ENCODE results near the gene DCK.
A peak's percentile ranks its signal among the peaks of the same experiment; 100 is the strongest.

DCK gene

DNA sequence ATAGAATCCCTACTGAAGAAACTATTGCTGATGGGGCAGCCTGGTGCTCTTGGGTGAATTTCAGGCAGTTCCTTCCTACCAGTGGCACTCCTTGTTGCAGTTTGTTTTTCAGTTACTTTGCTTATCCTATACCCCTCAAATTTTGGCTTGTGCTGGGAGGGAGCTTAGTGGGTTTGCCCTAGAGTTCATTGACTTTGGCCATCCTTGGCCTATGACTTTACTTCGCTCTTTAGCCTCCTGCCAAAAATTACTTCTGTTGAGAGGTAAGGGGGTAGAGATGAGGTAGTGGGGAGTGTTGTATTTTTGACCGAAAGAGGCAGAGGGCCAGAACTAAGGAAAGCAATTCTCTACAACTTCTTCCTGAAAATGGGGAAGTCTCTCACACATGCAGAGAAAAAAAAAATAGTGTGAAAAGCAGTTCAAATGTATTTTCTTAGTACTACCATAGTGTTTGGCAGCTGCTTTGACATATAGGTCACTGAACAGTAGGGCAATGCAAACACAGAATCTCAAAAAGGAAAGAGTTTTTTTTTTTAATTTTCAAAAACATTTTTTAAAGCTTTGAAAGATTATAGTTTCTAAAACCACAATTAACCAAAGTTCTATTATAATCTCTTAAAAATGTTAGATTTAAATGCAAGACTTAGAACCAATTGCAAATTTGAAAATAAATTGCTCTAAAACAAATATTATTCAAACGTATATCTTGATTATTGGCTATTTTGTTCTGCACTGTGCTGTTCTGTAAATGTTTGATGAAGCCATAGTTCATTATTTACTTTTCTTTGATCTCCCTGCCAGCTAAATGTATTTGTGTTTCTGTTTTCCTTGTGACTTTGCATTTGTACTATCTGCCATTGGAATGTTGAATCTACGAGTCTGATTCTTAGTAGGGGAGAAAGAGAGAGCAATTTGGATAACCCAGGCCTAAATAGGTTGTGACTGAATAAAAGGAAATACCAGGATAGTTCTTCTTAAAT is 73.6 kb downstream of the DCK start:
- WGBS, 2 donors (ENCODE audit: extremely low coverage in 2 of 2, insufficient read length in 2 of 2, insufficient replicate concordance in 1 of 2): no CpG with 5 or more reads among the region's 4 CpGs

DNA sequence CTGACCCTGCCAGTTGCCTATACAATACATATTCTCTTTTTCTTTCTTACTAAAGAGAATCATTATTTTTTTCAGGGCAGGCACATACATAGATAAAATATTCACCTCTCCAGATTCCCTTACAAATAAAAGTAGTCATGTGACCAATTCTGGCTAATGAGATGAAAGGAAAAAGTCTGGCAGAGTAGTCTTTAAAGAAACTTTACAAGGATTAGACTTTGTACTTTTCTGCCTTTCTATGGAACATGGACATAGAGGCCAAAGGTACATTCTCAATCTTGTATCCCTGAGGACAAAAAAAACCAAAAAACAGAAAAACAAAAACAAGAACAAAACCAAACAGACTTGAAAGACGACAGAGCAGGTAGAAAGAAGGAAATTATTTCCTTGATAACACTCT is 75.6 kb downstream of the DCK start:
- H2BK15ac ChIP-seq (ENCODE audit: low read length): no peak overlapping the region
- no peak overlapping the region for H3K4me2 ChIP-seq (ENCODE audit: insufficient read depth, low read length, poor library complexity, severe bottlenecking)

More for the DNA sequence above, 73.6 kb downstream of the DCK start:
- H3K27ac ChIP-seq (replicated peaks; ENCODE audit: low read length): no peak overlapping the region
- H2AK5ac ChIP-seq (ENCODE audit: low read depth, low read length): no peak overlapping the region
- no peaks in the 10 kb centered on the region for H3K36me3 ChIP-seq (replicated peaks in 1 of 2; ENCODE audit: control insufficient read depth in 2 of 2, insufficient read depth in 2 of 2, low read length in 2 of 2)
- H3K23ac ChIP-seq (ENCODE audit: low read depth, low read length, poor library complexity): no peak overlapping the region
- H3K9me3 ChIP-seq (replicated peaks in 1 of 2; ENCODE audit: control insufficient read depth in 2 of 2, insufficient read depth in 1 of 2, low read depth in 1 of 2, low read length in 2 of 2): no peaks in the 10 kb centered on the region
- H3K4me1 ChIP-seq (ENCODE audit: control insufficient read depth in 2 of 2, insufficient read depth in 1 of 2, low read depth in 1 of 2, low read length in 2 of 2): no peaks in the 10 kb centered on the region
- no peak overlapping the region for H2BK15ac ChIP-seq (ENCODE audit: low read length)
- H3K14ac ChIP-seq (ENCODE audit: low read length): no peak overlapping the region
- H3K4ac ChIP-seq (ENCODE audit: low read length): no peak overlapping the region
- H2BK5ac ChIP-seq (ENCODE audit: low read length): no peak overlapping the region
- H4K91ac ChIP-seq (ENCODE audit: low read depth, low read length, poor library complexity): no peak overlapping the region
- no peaks in the 10 kb centered on the region for H3K79me1 ChIP-seq (ENCODE audit: low read depth, low read length)
- no peak overlapping the region for H2BK12ac ChIP-seq (ENCODE audit: low read length)
- H3K9ac ChIP-seq (ENCODE audit: low read depth, low read length, poor library complexity): no peak overlapping the region
- H3K27me3 ChIP-seq (ENCODE audit: control insufficient read depth in 3 of 3, insufficient read depth in 3 of 3, low read depth in 1 of 3, low read length in 3 of 3): no peaks in the 10 kb centered on the region
- H4K8ac ChIP-seq (ENCODE audit: low read depth, low read length): no peak overlapping the region
- no peak overlapping the region for H3K18ac ChIP-seq (ENCODE audit: low read length)
- no peak for DNase-seq (ENCODE audit: low spot score)
- H2BK120ac ChIP-seq (ENCODE audit: low read depth, low read length): no peak overlapping the region
- no peak overlapping the region for H3K4me3 ChIP-seq (ENCODE audit: low read length in 2 of 2)
- H3K4me2 ChIP-seq (ENCODE audit: insufficient read depth, low read length, poor library complexity, severe bottlenecking): no peak overlapping the region
- no peak overlapping the region for H2AFZ ChIP-seq (ENCODE audit: low read length)

DNA sequence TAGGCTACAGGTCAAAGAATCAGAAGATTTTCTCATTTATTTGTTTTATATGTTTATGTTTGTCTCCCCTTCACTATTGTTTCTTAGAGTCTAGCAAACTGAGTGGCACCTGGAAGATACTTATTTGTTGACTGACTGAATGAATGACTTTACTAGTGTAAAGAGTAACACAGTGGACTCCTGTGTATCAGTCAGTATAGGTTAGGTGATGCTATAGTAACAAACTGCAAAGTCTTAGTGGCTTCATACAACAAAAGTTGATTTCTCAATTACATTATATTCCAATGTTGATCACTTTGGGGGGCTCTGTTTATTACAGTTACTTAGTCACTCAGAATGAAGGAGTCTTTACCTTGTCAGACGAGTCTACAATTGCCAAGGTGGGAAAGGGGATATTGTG is 76.6 kb downstream of the DCK start:
- Histone ChIP-seq H2BK5ac (ENCODE audit: low read length) (no peak overlapping the region), H3K36me3 (replicated peaks in 1 of 2; ENCODE audit: control insufficient read depth in 2 of 2, insufficient read depth in 2 of 2, low read length in 2 of 2) (no peaks in the 10 kb centered on the region), H3K27ac (replicated peaks; ENCODE audit: low read length) (no peak overlapping the region), H3K4me2 (ENCODE audit: insufficient read depth, low read length, poor library complexity, severe bottlenecking) (no peak overlapping the region), H2BK120ac (ENCODE audit: low read depth, low read length) (no peak overlapping the region), H3K4ac (ENCODE audit: low read length) (no peak overlapping the region), H3K27me3 (ENCODE audit: control insufficient read depth in 3 of 3, insufficient read depth in 3 of 3, low read depth in 1 of 3, low read length in 3 of 3) (no peaks in the 10 kb centered on the region), H2AFZ (ENCODE audit: low read length) (no peak overlapping the region), H2AK5ac (ENCODE audit: low read depth, low read length) (no peak overlapping the region), H2BK12ac (ENCODE audit: low read length) (no peak overlapping the region), H3K23ac (ENCODE audit: low read depth, low read length, poor library complexity) (no peak overlapping the region), H3K4me3 (ENCODE audit: low read length in 2 of 2) (no peak overlapping the region), H3K4me1 (ENCODE audit: control insufficient read depth in 2 of 2, insufficient read depth in 1 of 2, low read depth in 1 of 2, low read length in 2 of 2) (peaks cover 0 to 4% of the 10 kb centered on the region in 2 donors), H3K79me1 (ENCODE audit: low read depth, low read length) (no peaks in the 10 kb centered on the region), H2BK15ac (ENCODE audit: low read length) (no peak overlapping the region), H3K9ac (ENCODE audit: low read depth, low read length, poor library complexity) (no peak overlapping the region), H3K18ac (ENCODE audit: low read length) (no peak overlapping the region), H4K91ac (ENCODE audit: low read depth, low read length, poor library complexity) (no peak overlapping the region), H3K14ac (ENCODE audit: low read length) (no peak overlapping the region), H3K9me3 (replicated peaks in 1 of 2; ENCODE audit: control insufficient read depth in 2 of 2, insufficient read depth in 1 of 2, low read depth in 1 of 2, low read length in 2 of 2) (no peaks in the 10 kb centered on the region), H4K8ac (ENCODE audit: low read depth, low read length) (no peak overlapping the region)
- WGBS, 2 donors (ENCODE audit: extremely low coverage in 2 of 2, insufficient read length in 2 of 2, insufficient replicate concordance in 1 of 2): no CpG with 5 or more reads among the region's 1 CpG
- no peak for DNase-seq (ENCODE audit: low spot score)

More for the DNA sequence above, 75.6 kb downstream of the DCK start:
- H3K4me3 ChIP-seq (ENCODE audit: low read length in 2 of 2): no peak overlapping the region
- H2AK5ac ChIP-seq (ENCODE audit: low read depth, low read length): no peak overlapping the region
- no peak overlapping the region for H3K27ac ChIP-seq (replicated peaks; ENCODE audit: low read length)
- no peak overlapping the region for H3K14ac ChIP-seq (ENCODE audit: low read length)
- H4K91ac ChIP-seq (ENCODE audit: low read depth, low read length, poor library complexity): no peak overlapping the region
- no peak for DNase-seq (ENCODE audit: low spot score)
- H2AFZ ChIP-seq (ENCODE audit: low read length): no peak overlapping the region
- H4K8ac ChIP-seq (ENCODE audit: low read depth, low read length): no peak overlapping the region
- H2BK12ac ChIP-seq (ENCODE audit: low read length): no peak overlapping the region
- H3K27me3 ChIP-seq (ENCODE audit: control insufficient read depth in 3 of 3, insufficient read depth in 3 of 3, low read depth in 1 of 3, low read length in 3 of 3): no peaks in the 10 kb centered on the region
- no CpG with 5 or more reads among the region's 1 CpG for WGBS, 2 donors (ENCODE audit: extremely low coverage in 2 of 2, insufficient read length in 2 of 2, insufficient replicate concordance in 1 of 2)
- H2BK5ac ChIP-seq (ENCODE audit: low read length): no peak overlapping the region
- H3K4me1 ChIP-seq (ENCODE audit: control insufficient read depth in 2 of 2, insufficient read depth in 1 of 2, low read depth in 1 of 2, low read length in 2 of 2): no peaks in the 10 kb centered on the region
- H3K4ac ChIP-seq (ENCODE audit: low read length): no peak overlapping the region
- no peak overlapping the region for H3K23ac ChIP-seq (ENCODE audit: low read depth, low read length, poor library complexity)
- H3K79me1 ChIP-seq (ENCODE audit: low read depth, low read length): no peaks in the 10 kb centered on the region
- H2BK120ac ChIP-seq (ENCODE audit: low read depth, low read length): no peak overlapping the region
- no peaks in the 10 kb centered on the region for H3K9me3 ChIP-seq (replicated peaks in 1 of 2; ENCODE audit: control insufficient read depth in 2 of 2, insufficient read depth in 1 of 2, low read depth in 1 of 2, low read length in 2 of 2)
- H3K36me3 ChIP-seq (replicated peaks in 1 of 2; ENCODE audit: control insufficient read depth in 2 of 2, insufficient read depth in 2 of 2, low read length in 2 of 2): no peaks in the 10 kb centered on the region
- H3K18ac ChIP-seq (ENCODE audit: low read length): no peak overlapping the region
- H3K9ac ChIP-seq (ENCODE audit: low read depth, low read length, poor library complexity): no peak overlapping the region

DNA sequence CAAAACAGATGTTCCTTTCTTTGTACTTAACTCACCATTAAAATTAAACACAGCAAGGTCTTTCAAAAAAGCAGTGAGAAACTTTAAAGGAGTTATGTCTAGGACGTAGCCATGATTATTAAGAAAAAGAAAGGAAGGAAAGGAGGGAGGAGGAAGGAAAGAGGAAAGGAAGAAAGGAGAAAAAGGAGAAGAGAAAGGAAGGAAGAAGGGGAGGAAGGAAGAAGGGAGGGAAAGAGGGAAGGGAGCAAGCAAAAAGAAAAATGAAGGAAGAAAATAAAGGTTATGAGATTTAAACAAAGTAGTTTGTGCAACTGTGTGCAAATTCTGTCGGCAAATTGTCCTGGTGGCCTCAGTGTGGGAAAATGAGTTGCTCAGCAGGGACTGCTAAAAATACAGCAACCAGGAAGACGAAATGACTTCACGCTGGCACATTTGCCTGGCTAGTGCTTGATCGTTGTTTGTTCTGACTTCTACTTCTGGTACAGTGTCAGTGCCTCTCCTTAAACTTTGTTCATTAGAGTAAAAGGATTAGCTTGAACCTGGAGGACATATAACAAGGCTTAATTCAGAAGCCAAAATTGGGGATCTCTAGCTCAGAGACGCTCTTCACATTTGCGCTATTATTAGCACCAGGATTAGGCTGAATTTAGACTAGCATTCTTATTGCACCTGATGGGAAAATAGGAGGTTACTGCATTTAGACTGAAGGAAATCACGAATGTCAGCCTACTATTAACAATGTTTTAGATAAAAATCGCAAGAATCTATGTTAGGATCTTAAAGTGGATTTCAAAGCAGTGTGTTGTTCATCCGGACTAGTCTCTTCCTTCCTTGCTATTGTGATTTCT is 81.2 kb downstream of the DCK start:
- Histone ChIP-seq H4K91ac (ENCODE audit: low read depth, low read length, poor library complexity) (no peak overlapping the region), H3K79me1 (ENCODE audit: low read depth, low read length) (no peaks in the 10 kb centered on the region), H2BK120ac (ENCODE audit: low read depth, low read length) (no peak overlapping the region), H3K4ac (ENCODE audit: low read length) (no peak overlapping the region), H3K14ac (ENCODE audit: low read length) (no peak overlapping the region), H2AK5ac (ENCODE audit: low read depth, low read length) (no peak overlapping the region), H2BK5ac (ENCODE audit: low read length) (no peak overlapping the region), H3K9me3 (replicated peaks in 1 of 2; ENCODE audit: control insufficient read depth in 2 of 2, insufficient read depth in 1 of 2, low read depth in 1 of 2, low read length in 2 of 2) (no peaks in the 10 kb centered on the region), H2BK15ac (ENCODE audit: low read length) (no peak overlapping the region), H3K4me3 (ENCODE audit: low read length in 2 of 2) (no peak overlapping the region), H3K27ac (replicated peaks; ENCODE audit: low read length) (no peak overlapping the region), H3K36me3 (replicated peaks in 1 of 2; ENCODE audit: control insufficient read depth in 2 of 2, insufficient read depth in 2 of 2, low read length in 2 of 2) (no peaks in the 10 kb centered on the region), H3K9ac (ENCODE audit: low read depth, low read length, poor library complexity) (no peak overlapping the region), H3K4me1 (ENCODE audit: control insufficient read depth in 2 of 2, insufficient read depth in 1 of 2, low read depth in 1 of 2, low read length in 2 of 2) (peaks cover 0 to 4% of the 10 kb centered on the region in 2 donors), H4K8ac (ENCODE audit: low read depth, low read length) (no peak overlapping the region), H3K23ac (ENCODE audit: low read depth, low read length, poor library complexity) (no peak overlapping the region), H3K18ac (ENCODE audit: low read length) (no peak overlapping the region), H2BK12ac (ENCODE audit: low read length) (no peak overlapping the region), H3K27me3 (ENCODE audit: control insufficient read depth in 3 of 3, insufficient read depth in 3 of 3, low read depth in 1 of 3, low read length in 3 of 3) (no peaks in the 10 kb centered on the region), H3K4me2 (ENCODE audit: insufficient read depth, low read length, poor library complexity, severe bottlenecking) (no peak overlapping the region), H2AFZ (ENCODE audit: low read length) (peak overlapping the region; percentile 49)
- WGBS, 2 donors (ENCODE audit: extremely low coverage in 2 of 2, insufficient read length in 2 of 2, insufficient replicate concordance in 1 of 2): no CpG with 5 or more reads among the region's 10 CpGs
- DNase-seq (ENCODE audit: low spot score): no peak
